DOHH2 (cell line): Measurements from ENCODE around the gene SLC6A17.

ENCODE experiments used
- CTCF ChIP-seq: fragments of 200-600 bp; sonication (generic); IDR thresholded peaks from one replicate; pipeline ENCODE4 v1.5.1; 2014; ENCODE audit warnings: antibody characterized with exemption, mild to moderate bottlenecking, low read depth, low read length; ENCODE audit not compliant: poor library complexity, severe bottlenecking
- EZH2phosphoT487 ChIP-seq: fragments of 200-600 bp; sonication (generic); IDR thresholded peaks from 2 replicates; pipeline ENCODE4 v1.6.1; 2017; ENCODE audit warnings: borderline replicate concordance, mild to moderate bottlenecking, antibody characterized with exemption, low read length, moderate library complexity, mixed read lengths

GRCh38 chr1:110159168-110159567 lies 8.9 kb downstream of the SLC6A17 start:
- TF ChIP-seq CTCF (no peak), EZH2phosphoT487 (no peak)
